IPS DF 4.7 (cell line): ENCODE data around the gene DNMT3B.

Source experiments
- DNase-seq: peaks from one replicate; pipeline ENCODE4 v3.0.0-alpha.2; 2013; ENCODE audit warnings: low spot score; ENCODE audit errors: extremely low read depth

DNMT3B gene

GRCh38 chr20:32822225-32822624 is 60.0 kb downstream of the DNMT3B start:
- DNase-seq = no peak

- no peak for DNase-seq
Observed at GRCh38 chr20:32823078-32823477, 60.9 kb downstream of the DNMT3B start.

- DNase-seq = no peak
Observed at GRCh38 chr20:32823737-32824588, 61.8 kb downstream of the DNMT3B start.

- no peak for DNase-seq
Observed at GRCh38 chr20:32828029-32828680, 66.0 kb downstream of the DNMT3B start.

- no peak for DNase-seq
Observed at GRCh38 chr20:32829311-32830005, 67.3 kb downstream of the DNMT3B start.

- DNase-seq = no peak
Observed at GRCh38 chr20:32830437-32830836, 68.3 kb downstream of the DNMT3B start.

GRCh38 chr20:32831982-32832381 is 69.8 kb downstream of the DNMT3B start:
- no peak for DNase-seq

GRCh38 chr20:32832664-32833063 is 70.5 kb downstream of the DNMT3B start:
- DNase-seq = no peak

- no peak for DNase-seq
Observed at GRCh38 chr20:32834972-32835371, 72.8 kb downstream of the DNMT3B start.

- DNase-seq = no peak
Observed at GRCh38 chr20:32837157-32837556, 75.0 kb downstream of the DNMT3B start.

- no peak for DNase-seq
Observed at GRCh38 chr20:32839227-32839981, 77.2 kb downstream of the DNMT3B start.

GRCh38 chr20:32839982-32840285 is 77.7 kb downstream of the DNMT3B start:
- DNase-seq = no peak

GRCh38 chr20:32841174-32841573 is 79.0 kb downstream of the DNMT3B start:
- DNase-seq = no peak

- no peak for DNase-seq
Observed at GRCh38 chr20:32841632-32842031, 79.4 kb downstream of the DNMT3B start.

- DNase-seq = no peak
Observed at GRCh38 chr20:32842688-32843524, 80.7 kb downstream of the DNMT3B start.

GRCh38 chr20:32845786-32846185 is 83.6 kb downstream of the DNMT3B start:
- DNase-seq = no peak

- no peak for DNase-seq
Observed at GRCh38 chr20:32846852-32847251, 84.7 kb downstream of the DNMT3B start.

- no peak for DNase-seq
Observed at GRCh38 chr20:32847964-32848363, 85.8 kb downstream of the DNMT3B start.

- DNase-seq = no peak
Observed at GRCh38 chr20:32848846-32849245, 86.7 kb downstream of the DNMT3B start.

- DNase-seq = no peak
Observed at GRCh38 chr20:32849577-32849976, 87.4 kb downstream of the DNMT3B start.

- DNase-seq = no peak
Observed at GRCh38 chr20:32855387-32855786, 93.2 kb downstream of the DNMT3B start.
